Measurements from ENCODE around the gene PTTG1IP.

The PTTG1IP gene

GRCh38 chr21:44900559-44901251, 27.2 kb upstream of the PTTG1IP start:
- TF ChIP-seq CTCF (IDR thresholded peaks at IDR 0.05) = no peak

- no peak for TF ChIP-seq CTCF (IDR thresholded peaks at IDR 0.05)
Observed at GRCh38 chr21:44899768-44900558, 26.5 kb upstream of the PTTG1IP start.

DNA sequence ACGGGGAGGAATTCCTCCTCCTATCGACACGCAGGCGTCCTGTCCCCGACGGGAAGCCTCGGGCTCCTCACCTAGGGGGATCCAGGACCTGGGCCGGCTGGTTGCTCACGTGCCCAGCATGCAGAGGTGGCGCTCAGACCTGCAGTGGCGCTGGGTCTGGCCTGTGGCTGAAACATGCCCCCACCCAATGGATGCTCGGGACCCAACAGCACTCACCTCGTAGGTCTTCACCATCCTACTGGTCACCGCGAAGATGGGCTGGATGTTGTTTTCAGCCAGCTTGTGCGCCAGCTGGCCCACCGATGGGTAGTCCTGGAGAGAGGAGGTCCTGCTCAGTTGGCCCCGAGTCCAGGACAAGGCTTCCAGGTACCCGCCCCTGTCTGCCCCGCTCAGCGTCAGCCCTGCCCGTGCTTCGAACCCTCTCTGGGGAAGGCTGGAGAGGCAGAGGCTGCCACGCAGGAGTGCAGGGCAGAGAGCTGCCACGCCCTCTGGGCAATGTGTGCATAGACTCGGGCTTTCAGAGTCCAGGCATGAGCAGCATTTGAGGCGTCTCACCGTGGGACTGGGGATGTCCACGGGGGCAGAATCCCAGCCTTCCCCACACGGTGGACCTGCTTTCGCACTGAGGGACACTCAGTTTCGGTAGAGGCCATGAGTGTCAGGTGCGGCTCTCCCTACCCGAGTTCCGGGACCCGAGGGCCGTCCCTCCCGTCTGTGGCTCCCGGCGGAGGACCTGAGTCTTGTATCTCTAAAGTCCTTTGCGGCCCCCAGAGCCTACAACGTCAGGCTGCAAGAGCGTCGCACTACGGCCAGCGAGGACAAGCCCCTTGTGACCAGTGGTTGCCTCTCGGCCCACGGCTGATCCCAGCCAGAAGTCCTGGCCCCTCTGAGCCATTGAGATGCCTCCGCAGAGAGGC, 25.6 kb upstream of the PTTG1IP start:
- TF ChIP-seq CTCF (IDR thresholded peaks at IDR 0.05) = no peak

GRCh38 chr21:44898011-44898488, 24.6 kb upstream of the PTTG1IP start:
- TF ChIP-seq CTCF (IDR thresholded peaks at IDR 0.05) = no peak

- TF ChIP-seq CTCF (IDR thresholded peaks at IDR 0.05) = no peak
Observed at GRCh38 chr21:44897326-44898010, 24.0 kb upstream of the PTTG1IP start.

GRCh38 chr21:44896561-44897286, 23.2 kb upstream of the PTTG1IP start:
- TF ChIP-seq CTCF (IDR thresholded peaks at IDR 0.05) = no peak
